PC-9 (cell line): ENCODE measurements around the gene MSN. TPM values are rescaled to one million over a fixed set of nuclear protein-coding genes. Genes with fewer than 3 reads are reported as not detected.

Experiments
- BruUV-seq: library from RNA; stranded (reverse); fragments of 400-500 nt; replicated peaks from 2 replicates; lab custom pipeline; 2021; lab: Mats Ljungman, UMichigan
- CTCF ChIA-PET: fragments of 300-600 bp; sonication (Branson Sonifier 250); formaldehyde crosslinking; loops from one replicate; lab custom pipeline; 2022; ENCODE audit warnings: antibody characterized with exemption; lab: Charles Lee
- POLR2A ChIA-PET: fragments of 300-600 bp; sonication (Branson Sonifier 250); formaldehyde crosslinking; loops from one replicate; lab custom pipeline; 2022; ENCODE audit warnings: antibody characterized with exemption; ENCODE audit not compliant: unreplicated experiment; lab: Charles Lee
- DNase-seq, 2 experiments: peaks; one replicate each; pipeline versions ENCODE4 v3.0.0 to v3.0.0-alpha.2; 2015 to 2022; ENCODE audit warnings: mixed read lengths in 1 of 2
- H2AFZ ChIP-seq: fragments of 200-600 bp; sonication (generic); 2 replicates; pipeline ENCODE4 v1.8.1; 2017; ENCODE audit warnings: antibody characterized with exemption
- H3F3A ChIP-seq: fragments of 200-600 bp; sonication (generic); 2 replicates; pipeline ENCODE4 v1.8.1; 2017; ENCODE audit warnings: antibody characterized with exemption, mild to moderate bottlenecking, low read depth; ENCODE audit not compliant: insufficient read depth
- H3K27ac ChIP-seq: fragments of 200-600 bp; sonication (generic); 2 replicates; pipeline ENCODE4 v1.6.1; 2016; ENCODE audit warnings: mixed run types
- H3K27me3 ChIP-seq: fragments of 200-600 bp; sonication (generic); 2 replicates; pipeline ENCODE4 v1.6.1; 2016; ENCODE audit warnings: low read depth, mixed run types; ENCODE audit not compliant: insufficient read depth
- H3K36me3 ChIP-seq: fragments of 200-600 bp; sonication (generic); 2 replicates; pipeline ENCODE4 v1.6.1; 2016; ENCODE audit warnings: low read depth, mixed run types
- H3K4me1 ChIP-seq: fragments of 200-600 bp; sonication (generic); replicated peaks from 2 replicates; pipeline ENCODE4 v1.6.1; 2016; ENCODE audit warnings: mixed run types; ENCODE audit not compliant: insufficient read depth
- H3K4me2 ChIP-seq: fragments of 200-600 bp; sonication (generic); 2 replicates; pipeline ENCODE4 v1.6.1; 2017; ENCODE audit warnings: mixed run types
- H3K4me3 ChIP-seq: fragments of 200-600 bp; sonication (generic); 2 replicates; pipeline ENCODE4 v1.6.1; 2016; ENCODE audit warnings: mixed run types
- H3K79me2 ChIP-seq: fragments of 200-600 bp; sonication (generic); 2 replicates; pipeline ENCODE4 v1.6.1; 2017; ENCODE audit warnings: low read depth, mixed run types
- H3K9me2 ChIP-seq: fragments of 200-600 bp; sonication (generic); 2 replicates; pipeline ENCODE4 v1.8.1; 2017; ENCODE audit warnings: mild to moderate bottlenecking; ENCODE audit not compliant: insufficient read depth
- H3K9me3 ChIP-seq: fragments of 200-600 bp; sonication (generic); 2 replicates; pipeline ENCODE4 v1.8.1; 2016; ENCODE audit warnings: low read depth; ENCODE audit not compliant: insufficient read depth
- H4K20me1 ChIP-seq: fragments of 200-600 bp; sonication (generic); 2 replicates; pipeline ENCODE4 v1.8.1; 2017; ENCODE audit not compliant: insufficient read depth
- CTCF ChIP-seq: fragments of 200-600 bp; sonication (generic); conservative IDR thresholded peaks from 2 replicates; pipeline ENCODE4 v1.6.1; 2017; ENCODE audit warnings: mixed run types, antibody characterized with exemption, mild to moderate bottlenecking, moderate library complexity
- EZH2 ChIP-seq: fragments of 200-600 bp; sonication (generic); IDR thresholded peaks from 2 replicates; pipeline ENCODE4 v1.8.0; 2017; ENCODE audit warnings: antibody characterized with exemption, low read depth
- intact Hi-C: fragments of 100-400 bp; cut with micrococcal nuclease; formaldehyde crosslinking; loops from one replicate; pipeline ENCODE4 v1.10.0; 2022; ENCODE audit not compliant: unreplicated experiment
- total RNA-seq: library from RNA; stranded (reverse); gene quantifications from 2 replicates; pipeline ENCODE4 v1.2.3, GENCODE V29; 2021

MSN gene
- total RNA-seq, 1 experiment from 2014 or later = 235 TPM

GRCh38 chrX:65712005-65712806 is 44.8 kb downstream of the MSN start:
- H3K4me2 ChIP-seq = no peak overlapping the region
- no peaks in the 10 kb centered on the region; the same call in 1 of the 2 replicates for H3F3A ChIP-seq
- H3K9me2 ChIP-seq = no peaks in the 10 kb centered on the region
- ChIA-PET CTCF (no interaction called here), POLR2A (no interaction called here)
- H3K27me3 ChIP-seq = no peaks in the 10 kb centered on the region
- no peak overlapping the region for H3K27ac ChIP-seq
- no TSS peak for BruUV-seq
- no peaks in the 10 kb centered on the region for H3K4me1 ChIP-seq
- peaks cover 43% of the 10 kb centered on the region for H3K79me2 ChIP-seq
- H3K36me3 ChIP-seq = no peaks in the 10 kb centered on the region
- H3K9me3 ChIP-seq = no peaks in the 10 kb centered on the region
- H2AFZ ChIP-seq = no peak overlapping the region
- H3K4me3 ChIP-seq = no peak overlapping the region
- H4K20me1 ChIP-seq = no peaks in the 10 kb centered on the region
- TF ChIP-seq CTCF = no peak
- no peak for TF ChIP-seq EZH2
- intact Hi-C loops = no loop called here
- no peak for DNase-seq

DNA sequence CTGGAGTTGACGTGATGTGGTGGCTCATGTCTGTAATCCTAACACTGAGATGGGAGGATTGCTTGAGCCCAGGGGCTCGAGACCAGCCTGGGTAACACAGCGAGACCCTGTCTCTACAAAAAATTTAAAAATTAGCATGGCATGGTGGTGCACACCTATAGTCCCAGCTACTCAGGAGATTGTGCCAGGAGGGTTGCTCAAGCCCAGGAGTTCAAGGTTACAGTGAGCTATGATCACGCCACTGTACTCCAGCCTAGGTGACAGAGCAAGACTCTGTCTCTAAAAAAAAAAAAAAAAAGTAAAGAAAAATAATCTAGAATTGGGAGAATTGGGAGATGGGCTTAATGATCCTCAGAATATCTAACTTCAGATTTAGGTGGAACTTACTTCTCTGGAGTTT is 51.1 kb downstream of the MSN start:
- Histone ChIP-seq H3K79me2 (peaks cover 26% of the 10 kb centered on the region), H3K9me2 (no peaks in the 10 kb centered on the region), H2AFZ (no peak overlapping the region), H3K27ac (no peak overlapping the region), H3K4me1 (no peaks in the 10 kb centered on the region), H3K4me2 (no peak overlapping the region), H3K36me3 (no peaks in the 10 kb centered on the region), H3K4me3 (no peak overlapping the region), H3K27me3 (no peaks in the 10 kb centered on the region), H3K9me3 (no peaks in the 10 kb centered on the region), H3F3A (no peaks in the 10 kb centered on the region), H4K20me1 (no peaks in the 10 kb centered on the region)
- BruUV-seq = TSS peak; percentile 14
- ChIA-PET CTCF (no interaction called here), POLR2A (interaction anchor here (0.5 kb wide), 1 partner anchor 287 kb away, joined by 3 read pairs; no protein-coding TSS in a partner anchor)
- DNase-seq = no peak
- no peak for TF ChIP-seq CTCF
- no peak for TF ChIP-seq EZH2
- intact Hi-C loops = no loop called here

DNA sequence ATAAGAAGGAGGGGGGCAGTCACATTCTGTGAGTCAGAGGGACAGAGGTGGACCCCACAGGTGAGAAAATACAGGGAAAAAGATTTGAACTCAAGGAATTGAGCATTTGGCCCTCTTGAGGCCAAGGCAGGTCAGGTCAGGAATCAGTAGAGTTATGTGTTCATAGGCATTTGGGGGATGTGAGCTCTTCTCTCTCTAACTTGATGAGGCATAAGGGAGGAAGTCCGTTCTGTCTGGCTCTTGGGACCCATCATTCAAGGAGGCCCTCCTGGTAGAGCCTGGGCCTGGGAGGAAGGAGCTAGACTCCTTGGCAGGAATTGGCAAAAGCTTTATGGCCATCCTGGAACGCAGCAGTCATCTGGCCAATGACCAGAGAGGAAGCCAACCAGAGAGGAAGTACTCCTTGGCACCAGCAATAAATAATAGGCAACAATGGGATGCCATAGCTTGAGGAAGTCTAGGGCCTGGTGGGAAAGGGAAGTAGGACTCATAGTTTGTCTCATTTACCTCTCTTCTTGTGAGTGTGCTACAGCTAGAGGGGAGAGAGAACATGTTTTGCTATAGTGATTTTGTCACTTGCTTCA is 53.0 kb downstream of the MSN start:
- ChIA-PET CTCF (interaction anchor here (0.6 kb wide), 1 partner anchor 131 kb away, joined by 9 read pairs; no protein-coding TSS in a partner anchor), POLR2A (no interaction called here)
- Histone ChIP-seq H3K79me2 (peaks cover 8% of the 10 kb centered on the region), H3K36me3 (no peaks in the 10 kb centered on the region), H3K4me3 (no peak overlapping the region), H3K27me3 (no peaks in the 10 kb centered on the region), H3F3A (no peaks in the 10 kb centered on the region), H3K9me3 (no peaks in the 10 kb centered on the region), H4K20me1 (no peaks in the 10 kb centered on the region), H3K9me2 (no peaks in the 10 kb centered on the region), H3K27ac (no peak overlapping the region), H3K4me2 (no peak overlapping the region), H2AFZ (no peak overlapping the region), H3K4me1 (no peaks in the 10 kb centered on the region)
- TF ChIP-seq CTCF (no peak), EZH2 (no peak)
- BruUV-seq = no TSS peak
- no peak for DNase-seq
- intact Hi-C loops = loop anchor here (5.0 kb wide), 1 partner anchor 123 kb away; no protein-coding TSS in a partner anchor
